ENCODE results near the gene PPP1R14C.

GRCh38 chr6:150290429-150290828 is 147.6 kb downstream of the PPP1R14C start:
- TF ChIP-seq CTCF (IDR thresholded peaks at IDR 0.05; ENCODE audit: poor library complexity, severe bottlenecking) (no peak), POLR2AphosphoS5 (IDR thresholded peaks at IDR 0.05) (no peak), EZH2 (IDR thresholded peaks at IDR 0.05; ENCODE audit: borderline replicate concordance, insufficient read depth, low read length, poor library complexity, severe bottlenecking) (no peak), TAF1 (IDR thresholded peaks at IDR 0.05; ENCODE audit: low read depth) (no peak), MXI1 (conservative IDR thresholded peaks at IDR 0.05; ENCODE audit: poor library complexity, severe bottlenecking) (no peak), REST (IDR thresholded peaks at IDR 0.05; ENCODE audit: borderline replicate concordance) (no peak)

Data from neural cell (in vitro differentiated cells).